Measurements from ENCODE around the gene RAG2.

- TF ChIP-seq, protein P1, sequence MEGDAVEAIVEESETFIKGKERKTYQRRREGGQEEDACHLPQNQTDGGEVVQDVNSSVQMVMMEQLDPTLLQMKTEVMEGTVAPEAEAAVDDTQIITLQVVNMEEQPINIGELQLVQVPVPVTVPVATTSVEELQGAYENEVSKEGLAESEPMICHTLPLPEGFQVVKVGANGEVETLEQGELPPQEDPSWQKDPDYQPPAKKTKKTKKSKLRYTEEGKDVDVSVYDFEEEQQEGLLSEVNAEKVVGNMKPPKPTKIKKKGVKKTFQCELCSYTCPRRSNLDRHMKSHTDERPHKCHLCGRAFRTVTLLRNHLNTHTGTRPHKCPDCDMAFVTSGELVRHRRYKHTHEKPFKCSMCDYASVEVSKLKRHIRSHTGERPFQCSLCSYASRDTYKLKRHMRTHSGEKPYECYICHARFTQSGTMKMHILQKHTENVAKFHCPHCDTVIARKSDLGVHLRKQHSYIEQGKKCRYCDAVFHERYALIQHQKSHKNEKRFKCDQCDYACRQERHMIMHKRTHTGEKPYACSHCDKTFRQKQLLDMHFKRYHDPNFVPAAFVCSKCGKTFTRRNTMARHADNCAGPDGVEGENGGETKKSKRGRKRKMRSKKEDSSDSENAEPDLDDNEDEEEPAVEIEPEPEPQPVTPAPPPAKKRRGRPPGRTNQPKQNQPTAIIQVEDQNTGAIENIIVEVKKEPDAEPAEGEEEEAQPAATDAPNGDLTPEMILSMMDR (conservative IDR thresholded peaks at IDR 0.05; ENCODE audit: low read length) = no peak
- TF ChIP-seq EZH2phosphoT487 (IDR thresholded peaks at IDR 0.05; ENCODE audit: borderline replicate concordance) = no peak
Observed at GRCh38 chr11:36578458-36578857, 19.6 kb downstream of the RAG2 start.
